IMR-90 (cell line): ENCODE measurements around the gene CASP1. TPM values are rescaled to one million over a fixed set of nuclear protein-coding genes. Genes with fewer than 3 reads are reported as not detected.
"Not testable (repeated sequence)": the region's sequence is repeated elsewhere in the genome, so short reads cannot be mapped to it uniquely, and the experiment has no call there.

ENCODE experiments used
- ATAC-seq: fragments of 200-7000 bp; cut with Tn5 transposase; 2 replicates; pipeline ENCODE4 v1.9.1; 2020; ENCODE audit warnings: low read depth, mild to moderate bottlenecking, moderate library complexity
- BruUV-seq: library from RNA; stranded (reverse); fragments of 400-500 nt; replicated peaks from 2 replicates; lab custom pipeline; 2021; lab: Mats Ljungman, UMichigan
- CTCF ChIA-PET: fragments of 300-600 bp; formaldehyde crosslinking; extraction: SDS; loops from one replicate; lab custom pipeline; 2021; ENCODE audit warnings: antibody characterized with exemption; lab: Yijun Ruan, JAX
- POLR2A ChIA-PET: fragments of 300-600 bp; sonication (Branson Sonifier 250); formaldehyde crosslinking; loops from one replicate; lab custom pipeline; 2022; ENCODE audit warnings: antibody characterized with exemption; ENCODE audit not compliant: unreplicated experiment; lab: Charles Lee
- DNase-seq: peaks from one replicate; pipeline ENCODE4 v3.0.0; 2013
- H2AFZ ChIP-seq: replicated peaks from 2 replicates; pipeline ENCODE3; 2013; ENCODE audit warnings: low read length, mild to moderate bottlenecking; ENCODE audit not compliant: poor library complexity
- H2AK5ac ChIP-seq: 2 replicates; pipeline ENCODE4 v1.6.1; 2013; ENCODE audit warnings: low read depth, low read length, inconsistent platforms
- H2AK9ac ChIP-seq: replicated peaks from 2 replicates; pipeline ENCODE3; 2013; ENCODE audit warnings: mild to moderate bottlenecking, low read depth, low read length, moderate library complexity; ENCODE audit not compliant: poor library complexity
- H2BK120ac ChIP-seq: 2 replicates; pipeline ENCODE4 v1.6.1; 2013; ENCODE audit warnings: low read depth, low read length, inconsistent platforms
- H2BK15ac ChIP-seq: 3 replicates; pipeline ENCODE4 v1.6.1; 2013; ENCODE audit warnings: low read depth, low read length, inconsistent platforms
- H2BK20ac ChIP-seq: 2 replicates; pipeline ENCODE4 v1.6.1; 2013; ENCODE audit warnings: low read depth, mild to moderate bottlenecking, inconsistent platforms, low read length, moderate library complexity
- H2BK5ac ChIP-seq: 2 replicates; pipeline ENCODE4 v1.6.1; 2013; ENCODE audit warnings: mild to moderate bottlenecking, low read depth, low read length, inconsistent platforms; ENCODE audit not compliant: poor library complexity, severe bottlenecking
- H3K14ac ChIP-seq: replicated peaks from 2 replicates; pipeline ENCODE4 v1.6.1; 2013; ENCODE audit warnings: low read depth, low read length, inconsistent platforms
- H3K18ac ChIP-seq: 2 replicates; pipeline ENCODE4 v1.6.1; 2013; ENCODE audit warnings: low read depth, low read length, control low read depth
- H3K23ac ChIP-seq: 2 replicates; pipeline ENCODE4 v1.6.1; 2013; ENCODE audit warnings: low read depth, low read length, inconsistent platforms
- H3K27ac ChIP-seq: 2 replicates; pipeline ENCODE4 v1.5.1; 2013; ENCODE audit warnings: mild to moderate bottlenecking, control low read depth, low read length; ENCODE audit not compliant: insufficient read depth
- H3K27me3 ChIP-seq: 2 replicates; pipeline ENCODE4 v1.6.1; 2013; ENCODE audit warnings: low read length; ENCODE audit not compliant: control insufficient read depth, insufficient read depth
- H3K36me3 ChIP-seq: 2 replicates; pipeline ENCODE4 v1.6.1; 2013; ENCODE audit warnings: low read length, mixed read lengths; ENCODE audit not compliant: control insufficient read depth, insufficient read depth
- H3K4ac ChIP-seq: 2 replicates; pipeline ENCODE4 v1.6.1; 2013; ENCODE audit warnings: low read depth, low read length, inconsistent platforms
- H3K4me1 ChIP-seq: 2 replicates; pipeline ENCODE4 v1.6.1; 2013; ENCODE audit warnings: low read length, mixed read lengths; ENCODE audit not compliant: control insufficient read depth, insufficient read depth
- H3K4me2 ChIP-seq: 2 replicates; pipeline ENCODE4 v1.6.1; 2013; ENCODE audit warnings: low read depth, mild to moderate bottlenecking, control low read depth, low read length, moderate library complexity
- H3K4me3 ChIP-seq: 2 replicates; pipeline ENCODE4 v1.5.1; 2013; ENCODE audit warnings: low read depth, mild to moderate bottlenecking, control low read depth, low read length, moderate library complexity; ENCODE audit not compliant: insufficient read depth
- H3K56ac ChIP-seq: 2 replicates; pipeline ENCODE4 v1.6.1; 2013; ENCODE audit warnings: low read length, inconsistent platforms; ENCODE audit not compliant: insufficient read depth; ENCODE audit errors: extremely low read depth
- H3K79me1 ChIP-seq, 2 experiments: 2 replicates each; pipeline ENCODE4 v1.6.1; 2013; ENCODE audit warnings: low read length in 2 of 2, inconsistent platforms in 1 of 2, low read depth in 1 of 2
- H3K9ac ChIP-seq: 2 replicates; pipeline ENCODE4 v1.6.1; 2013; ENCODE audit warnings: low read depth, low read length, control low read depth
- H3K9me1 ChIP-seq: 2 replicates; pipeline ENCODE4 v1.6.1; 2013; ENCODE audit warnings: low read length, inconsistent platforms; ENCODE audit not compliant: insufficient read depth
- H3K9me3 ChIP-seq: 2 replicates; pipeline ENCODE4 v1.6.1; 2013; ENCODE audit warnings: low read length; ENCODE audit not compliant: control insufficient read depth, insufficient read depth
- H4K20me1 ChIP-seq: 2 replicates; pipeline ENCODE4 v1.6.1; 2013; ENCODE audit warnings: low read length, inconsistent platforms; ENCODE audit not compliant: insufficient read depth
- H4K5ac ChIP-seq: 2 replicates; pipeline ENCODE4 v1.6.1; 2013; ENCODE audit warnings: mild to moderate bottlenecking, low read depth, low read length, control low read depth
- H4K8ac ChIP-seq, 2 experiments: 2 replicates each; pipeline ENCODE4 v1.6.1; 2013; ENCODE audit warnings: low read depth in 2 of 2, low read length in 2 of 2, control low read depth in 1 of 2, inconsistent platforms in 1 of 2
- H4K91ac ChIP-seq: 2 replicates; pipeline ENCODE4 v1.6.1; 2013; ENCODE audit warnings: low read depth, low read length, inconsistent platforms; ENCODE audit not compliant: insufficient read depth
- WGBS, 2 experiments: methylation state at CpG; one replicate each; pipeline versions ENCODE4 v1.1.5 to v1.1.7; 2013; ENCODE audit warnings: missing lambda C conversion rate in 2 of 2; ENCODE audit not compliant: insufficient read length in 1 of 2; ENCODE audit errors: extremely low coverage in 2 of 2; 5-methylcytosine and 5-hydroxymethylcytosine counted together
- dilution Hi-C: fragments of 300-500 bp; cut with HindIII; formaldehyde crosslinking; loops from one replicate; pipeline ENCODE4 v1.14.3; 2018; ENCODE audit warnings: low sequenced_read_pairs; ENCODE audit not compliant: unreplicated experiment
- in situ Hi-C: fragments of 300-500 bp; cut with MboI; formaldehyde crosslinking; loops from 3 replicates; pipeline ENCODE4 v1.14.3; 2019; ENCODE audit warnings: low sequenced_read_pairs, inconsistent platforms, mixed read lengths
- intact Hi-C: fragments of 100-400 bp; cut with micrococcal nuclease; formaldehyde crosslinking; loops from 2 replicates; pipeline ENCODE4 v1.10.0; 2022
- polyA plus RNA-seq, 3 experiments: library from polyadenylated mRNA; depleted of rRNA; stranded (reverse); fragments of >200 nt; gene quantifications; 2 replicates each; pipeline ENCODE4 v1.2.3, GENCODE V29; 2012; ENCODE audit warnings: low replicate concordance in 1 of 3
- total RNA-seq: library from RNA; depleted of rRNA; stranded (reverse); fragments of >200 nt; gene quantifications from 2 replicates; pipeline ENCODE4 v1.2.3, GENCODE V29; 2012

CASP1 gene
- total and polyA plus RNA-seq, 2 of the 4 experiments (the other 2 are of a cell fraction): 12.5 to 31.2 TPM

DNA sequence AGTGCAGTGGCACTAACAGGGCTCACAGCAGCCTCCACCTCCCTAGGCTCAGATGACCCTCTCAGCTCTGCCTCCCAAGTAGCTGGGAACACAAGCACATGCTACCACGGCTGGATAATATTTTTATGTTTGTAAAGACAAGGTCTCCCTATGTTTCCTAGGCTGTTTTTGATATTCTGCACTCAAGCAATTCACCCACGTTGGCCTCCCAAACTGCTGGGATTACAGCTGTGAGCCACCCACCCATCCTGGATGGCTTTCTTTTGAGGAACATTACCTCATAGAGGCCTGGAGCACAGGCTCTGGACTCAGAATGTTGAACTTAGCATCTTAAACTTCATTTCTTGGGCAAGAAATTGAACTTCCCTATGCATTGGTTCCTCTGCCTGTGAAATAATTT lies 37.1 kb upstream of the CASP1 start:
- H3K9ac ChIP-seq, in situ Hi-C loops, H3K14ac ChIP-seq, BruUV-seq, dilution Hi-C loops, H4K91ac ChIP-seq, H3K18ac ChIP-seq, intact Hi-C loops, H2BK5ac ChIP-seq, H4K8ac ChIP-seq, H2AK5ac ChIP-seq, H3K4me2 ChIP-seq, DNase-seq, H2AFZ ChIP-seq, H3K56ac ChIP-seq, H3K4me3 ChIP-seq, H3K36me3 ChIP-seq, H3K27ac ChIP-seq, H3K23ac ChIP-seq, H2BK120ac ChIP-seq, H3K9me3 ChIP-seq, H3K9me1 ChIP-seq, POLR2A ChIA-PET, H3K4ac ChIP-seq, H4K20me1 ChIP-seq, H3K27me3 ChIP-seq, CTCF ChIA-PET, H2BK20ac ChIP-seq, H3K79me1 ChIP-seq, H2BK15ac ChIP-seq, H3K4me1 ChIP-seq, ATAC-seq, H4K5ac ChIP-seq, H2AK9ac ChIP-seq: not testable (repeated sequence)
- WGBS, 2 experiments: no CpG with 5 or more reads among the region's 2 CpGs
